ENCODE measurements around the gene TBC1D32. TPM values are rescaled to one million over a fixed set of nuclear protein-coding genes. Genes with fewer than 3 reads are reported as not detected.
A peak's percentile ranks its signal among the peaks of the same experiment; 100 is the strongest.
"Not testable (repeated sequence)": the region's sequence is repeated elsewhere in the genome, so short reads cannot be mapped to it uniquely, and the experiment has no call there.

TBC1D32 gene, protein sequence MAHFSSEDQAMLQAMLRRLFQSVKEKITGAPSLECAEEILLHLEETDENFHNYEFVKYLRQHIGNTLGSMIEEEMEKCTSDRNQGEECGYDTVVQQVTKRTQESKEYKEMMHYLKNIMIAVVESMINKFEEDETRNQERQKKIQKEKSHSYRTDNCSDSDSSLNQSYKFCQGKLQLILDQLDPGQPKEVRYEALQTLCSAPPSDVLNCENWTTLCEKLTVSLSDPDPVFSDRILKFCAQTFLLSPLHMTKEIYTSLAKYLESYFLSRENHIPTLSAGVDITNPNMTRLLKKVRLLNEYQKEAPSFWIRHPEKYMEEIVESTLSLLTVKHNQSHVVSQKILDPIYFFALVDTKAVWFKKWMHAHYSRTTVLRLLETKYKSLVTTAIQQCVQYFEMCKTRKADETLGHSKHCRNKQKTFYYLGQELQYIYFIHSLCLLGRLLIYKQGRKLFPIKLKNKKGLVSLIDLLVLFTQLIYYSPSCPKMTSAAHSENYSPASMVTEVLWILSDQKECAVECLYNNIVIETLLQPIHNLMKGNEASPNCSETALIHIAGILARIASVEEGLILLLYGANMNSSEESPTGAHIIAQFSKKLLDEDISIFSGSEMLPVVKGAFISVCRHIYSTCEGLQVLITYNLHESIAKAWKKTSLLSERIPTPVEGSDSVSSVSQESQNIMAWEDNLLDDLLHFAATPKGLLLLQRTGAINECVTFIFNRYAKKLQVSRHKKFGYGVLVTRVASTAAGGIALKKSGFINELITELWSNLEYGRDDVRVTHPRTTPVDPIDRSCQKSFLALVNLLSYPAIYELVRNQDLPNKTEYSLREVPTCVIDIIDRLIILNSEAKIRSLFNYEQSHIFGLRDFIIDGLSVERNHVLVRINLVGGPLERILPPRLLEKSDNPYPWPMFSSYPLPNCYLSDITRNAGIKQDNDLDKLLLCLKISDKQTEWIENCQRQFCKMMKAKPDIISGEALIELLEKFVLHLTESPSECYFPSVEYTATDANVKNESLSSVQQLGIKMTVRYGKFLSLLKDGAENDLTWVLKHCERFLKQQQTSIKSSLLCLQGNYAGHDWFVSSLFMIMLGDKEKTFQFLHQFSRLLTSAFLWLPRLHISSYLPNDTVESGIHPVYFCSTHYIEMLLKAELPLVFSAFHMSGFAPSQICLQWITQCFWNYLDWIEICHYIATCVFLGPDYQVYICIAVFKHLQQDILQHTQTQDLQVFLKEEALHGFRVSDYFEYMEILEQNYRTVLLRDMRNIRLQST
- 2.1 and 2.3 TPM in 2 replicates for total RNA-seq

DNA sequence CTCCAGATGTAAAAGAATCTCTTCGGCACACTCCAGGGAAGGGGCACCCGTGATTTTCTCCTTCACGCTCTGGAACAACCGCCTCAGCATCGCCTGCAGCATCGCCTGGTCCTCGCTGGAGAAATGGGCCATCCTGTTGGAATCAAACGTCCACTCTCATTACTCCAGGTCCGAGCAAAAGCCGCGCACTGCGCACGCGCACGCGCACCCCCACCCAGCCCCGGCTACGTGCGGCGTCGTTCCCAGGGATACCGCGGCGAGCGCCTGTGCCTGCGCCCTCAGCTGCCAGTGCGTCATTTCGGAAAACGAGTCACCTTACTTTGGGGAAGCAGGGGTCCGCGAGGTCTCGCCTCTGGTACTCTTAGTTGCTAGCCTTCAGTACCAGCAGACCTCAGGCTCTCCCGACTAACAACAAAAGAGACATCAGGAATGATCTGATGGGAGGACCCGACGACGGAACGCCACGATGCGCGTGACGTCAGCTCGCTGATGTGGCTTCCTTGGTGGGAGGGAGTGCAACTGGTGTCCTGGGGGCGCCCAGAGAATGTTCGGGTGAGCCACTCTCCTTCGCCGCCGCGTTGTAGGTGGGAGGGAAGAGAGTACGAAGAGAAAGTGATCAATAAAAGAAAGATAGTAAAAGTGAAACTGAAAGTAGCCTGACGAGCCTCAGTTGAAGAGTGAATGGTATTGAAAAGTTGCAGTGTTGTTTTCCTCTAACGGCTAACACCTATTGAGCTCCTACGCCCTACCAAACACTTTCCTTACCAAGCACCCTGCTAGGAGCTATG, at the start of gene TBC1D32:
TSS of gene TBC1D32 (minus strand) at position 182 of the 788 bp plus-strand sequence. CDS start at position 132, 50 bp downstream.
- peak; percentile 81 to 92 for DNase-seq (ENCODE audit: low read depth in 2 of 2)

DNA sequence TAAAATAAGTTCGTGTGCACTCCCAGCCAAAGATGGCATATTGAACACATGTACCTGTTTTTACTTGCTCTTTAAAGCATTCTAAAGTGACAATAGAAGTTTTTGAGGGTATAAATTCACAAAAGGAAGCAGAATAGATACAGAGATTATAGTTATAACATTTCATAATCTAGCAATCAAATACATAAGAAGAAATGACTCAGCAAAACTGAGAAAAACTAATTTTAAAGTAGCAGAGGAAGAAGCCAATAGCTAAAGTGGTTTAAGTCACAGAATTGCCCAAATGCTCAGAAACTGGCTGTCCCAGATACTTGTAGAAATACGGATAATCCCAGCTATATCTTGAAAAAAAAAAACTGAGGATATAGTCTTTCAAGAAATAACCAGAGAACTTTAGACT, 49.2 kb upstream of the TBC1D32 start:
- DNase-seq (ENCODE audit: low read depth in 2 of 2): no peak

- no peak for DNase-seq (ENCODE audit: low read depth in 2 of 2)
These were observed 48.3 kb upstream of the TBC1D32 start for GRCh38 chr6:121382467-121383121.

- DNase-seq (ENCODE audit: low read depth in 2 of 2): no peak
These were observed 42.1 kb upstream of the TBC1D32 start for GRCh38 chr6:121376411-121376810.

- DNase-seq (ENCODE audit: low read depth in 2 of 2): not testable (repeated sequence)
These were observed 39.9 kb upstream of the TBC1D32 start for GRCh38 chr6:121374219-121374618.

- no peak for DNase-seq (ENCODE audit: low read depth in 2 of 2)
These were observed 31.5 kb upstream of the TBC1D32 start for GRCh38 chr6:121365536-121366521.

DNA sequence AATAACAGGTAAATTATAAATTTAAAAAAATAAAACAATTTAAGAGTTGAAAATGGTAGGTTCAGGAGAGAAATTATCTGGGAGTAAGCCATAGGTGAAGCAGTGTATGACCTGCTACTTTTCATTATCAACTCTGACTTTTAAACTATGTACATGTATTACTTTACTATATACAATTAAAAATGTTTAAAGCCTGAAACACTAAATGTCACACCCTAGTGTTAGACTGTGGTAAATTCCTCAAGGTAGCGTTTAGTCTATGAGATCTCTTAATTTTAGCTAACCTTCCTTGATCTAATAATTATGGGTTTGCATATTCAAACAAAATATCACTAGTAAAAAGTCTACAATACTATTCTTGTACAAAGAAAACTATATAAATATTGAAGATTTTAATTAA, 22.3 kb upstream of the TBC1D32 start:
- DNase-seq (ENCODE audit: low read depth in 2 of 2): no peak

DNA sequence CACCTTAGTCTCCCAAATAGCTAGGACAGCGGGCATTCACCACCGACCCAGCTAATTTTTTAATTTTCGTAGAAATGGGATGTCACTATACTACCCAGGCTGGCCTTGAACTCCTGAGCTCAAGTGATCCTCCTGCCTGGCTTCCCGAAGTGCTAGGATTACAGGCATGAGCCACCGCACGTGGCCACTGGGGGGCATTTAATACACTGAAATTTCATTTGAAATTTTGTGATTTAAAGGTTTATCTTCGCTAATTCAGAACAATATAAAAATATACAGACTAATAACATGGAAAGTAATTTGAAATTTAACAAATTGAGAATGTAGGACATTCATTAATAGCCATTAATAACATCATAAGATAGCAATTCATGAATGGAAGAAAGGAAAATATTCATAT, 20.5 kb upstream of the TBC1D32 start:
- DNase-seq (ENCODE audit: low read depth in 2 of 2): peak in 1 of 2 donors; percentile 6

DNA sequence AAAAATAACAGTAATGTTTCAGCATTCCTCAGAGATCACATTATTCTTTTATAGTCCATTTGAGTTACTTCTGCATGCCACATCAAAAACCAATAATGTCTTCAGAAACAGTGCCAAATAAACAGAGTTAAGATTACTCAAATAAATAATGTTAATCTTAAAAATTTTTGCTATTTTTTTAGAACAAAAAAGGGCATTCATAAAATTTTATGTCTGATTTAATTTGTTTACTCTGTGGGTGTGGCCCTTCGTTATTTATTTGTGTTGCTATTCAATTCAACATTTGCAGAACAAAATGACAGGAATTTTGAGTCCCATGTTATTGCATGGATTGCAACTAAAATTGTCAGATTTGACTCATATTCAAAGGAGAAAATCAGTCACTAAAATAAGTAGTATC, 18.7 kb upstream of the TBC1D32 start:
- no peak for DNase-seq (ENCODE audit: low read depth in 2 of 2)

- DNase-seq (ENCODE audit: low read depth in 2 of 2): no peak
These were observed 17.6 kb upstream of the TBC1D32 start for GRCh38 chr6:121351916-121352315.

- no peak for DNase-seq (ENCODE audit: low read depth in 2 of 2)
These were observed 15.3 kb upstream of the TBC1D32 start for GRCh38 chr6:121349596-121349995.

- no peak for DNase-seq (ENCODE audit: low read depth in 2 of 2)
These were observed 13.2 kb upstream of the TBC1D32 start for GRCh38 chr6:121347484-121347883.

DNA sequence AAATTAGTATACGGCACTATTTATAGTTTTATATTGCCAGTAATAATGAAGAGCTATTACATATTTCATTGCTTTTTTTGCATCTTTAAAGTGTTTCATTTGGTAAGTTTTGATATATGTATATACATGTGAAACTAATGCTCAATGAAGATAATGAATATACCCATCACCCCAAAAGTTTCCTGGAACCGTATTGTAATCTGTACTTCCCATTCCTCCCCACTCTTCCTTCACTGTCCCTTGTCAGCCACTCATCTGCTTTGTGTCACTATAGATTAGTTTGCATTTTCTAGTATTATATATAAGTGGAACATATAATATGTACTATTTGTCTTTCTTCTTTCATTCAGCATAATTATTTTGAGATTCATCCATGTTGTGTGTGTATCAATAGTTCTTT, 10.3 kb upstream of the TBC1D32 start:
- DNase-seq (ENCODE audit: low read depth in 2 of 2): no peak

- no peak for DNase-seq (ENCODE audit: low read depth in 2 of 2)
These were observed 5.5 kb upstream of the TBC1D32 start for GRCh38 chr6:121339639-121340226.

DNA sequence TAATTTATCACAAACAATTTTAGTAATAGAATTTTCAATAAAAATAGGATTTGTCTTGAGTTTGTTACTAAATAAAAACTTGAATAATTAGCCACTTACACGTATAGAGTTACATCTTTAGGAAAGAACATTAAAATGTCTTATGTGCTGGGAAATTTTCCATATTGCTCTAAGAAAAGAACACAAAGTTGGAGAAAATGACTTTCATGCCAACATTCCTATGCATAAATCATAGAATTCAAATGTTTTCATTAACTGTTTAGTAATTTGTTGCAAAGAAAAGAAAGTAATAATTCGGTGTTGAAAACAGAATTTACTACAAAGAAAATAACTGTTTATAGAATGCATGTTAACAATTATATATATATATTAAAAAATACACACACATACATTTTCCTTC, 4.7 kb upstream of the TBC1D32 start:
- DNase-seq (ENCODE audit: low read depth in 2 of 2): no peak

DNA sequence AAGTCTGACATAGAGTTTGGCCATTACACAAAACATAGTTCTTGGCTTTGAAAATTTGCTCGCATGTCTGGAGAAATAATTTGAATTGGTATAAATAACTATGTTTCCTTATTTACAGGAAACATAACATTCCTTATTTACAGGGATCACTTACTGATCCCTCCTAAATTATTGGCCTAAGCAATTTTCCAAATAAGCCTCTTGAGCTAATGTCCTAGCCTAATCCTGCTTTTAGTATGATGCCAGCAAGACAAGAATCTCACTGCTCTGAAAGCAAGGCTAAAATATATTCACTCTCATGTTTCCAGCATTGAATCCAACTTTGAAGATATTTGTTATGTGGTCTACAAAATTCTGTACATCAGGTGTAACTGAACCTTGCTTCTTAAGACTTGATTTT, 4.1 kb upstream of the TBC1D32 start:
- DNase-seq (ENCODE audit: low read depth in 2 of 2): no peak

DNA sequence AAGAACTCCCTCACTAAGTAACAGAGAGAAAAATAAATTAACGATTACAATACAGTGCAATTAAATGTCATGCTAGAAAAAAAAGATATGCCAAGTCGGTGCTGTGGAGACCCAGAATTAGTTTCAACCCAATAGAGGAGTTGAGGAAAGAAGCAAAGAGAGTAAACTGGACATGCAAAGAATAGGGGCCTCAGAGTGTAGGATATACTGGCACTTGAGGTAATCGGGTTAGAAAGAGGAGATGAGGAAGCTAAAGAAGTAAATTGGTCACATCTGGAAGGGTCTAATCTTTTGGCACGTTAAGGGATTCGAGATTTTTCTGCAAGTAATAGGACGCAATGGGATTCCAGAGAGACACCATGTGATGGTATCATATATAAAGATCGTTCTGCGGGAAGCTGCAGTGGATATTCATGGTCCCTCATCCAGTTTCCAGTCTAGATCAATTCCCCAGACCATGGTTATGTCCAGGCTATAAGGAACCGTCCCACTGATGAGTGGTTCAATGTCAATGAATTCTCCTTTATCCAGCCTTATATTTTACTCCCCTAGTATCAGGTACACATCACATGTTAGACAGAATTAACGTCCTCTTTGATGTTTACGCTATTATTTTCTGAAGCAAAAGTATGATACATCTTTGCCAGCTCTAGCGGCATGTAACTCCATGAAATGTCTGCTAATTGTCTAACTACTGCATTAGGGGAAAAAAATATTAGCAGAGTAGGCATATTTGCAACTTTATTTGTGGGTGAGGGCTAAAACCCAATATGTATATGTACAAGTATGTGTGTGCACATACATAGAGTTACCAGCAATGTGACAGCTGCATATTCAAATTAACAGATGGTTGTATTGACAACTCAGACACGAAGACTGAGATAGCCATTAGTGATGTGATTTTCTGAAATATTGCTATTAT, 1.1 kb upstream of the TBC1D32 start:
- no peak for DNase-seq (ENCODE audit: low read depth in 2 of 2)

DNA sequence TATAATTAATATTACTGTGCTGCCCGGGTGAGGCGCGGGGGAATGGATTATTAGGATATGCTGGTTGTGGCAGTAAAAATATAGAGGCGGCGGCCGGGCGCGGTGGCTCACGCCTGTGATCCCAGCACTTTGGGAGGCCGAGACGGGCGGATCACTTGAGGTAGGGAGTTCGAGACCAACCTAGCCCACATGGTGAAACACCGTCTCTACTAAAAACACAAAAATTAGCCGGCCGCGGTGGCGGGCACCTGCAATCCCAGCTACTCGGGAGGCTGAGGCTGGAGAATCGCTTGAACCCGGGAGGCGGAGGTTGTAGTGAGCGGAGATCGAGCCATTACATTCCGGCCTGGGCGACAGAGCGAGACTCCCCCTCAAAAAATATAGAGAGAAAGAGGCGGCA, 586 bp downstream of the TBC1D32 start:
- not testable (repeated sequence) for DNase-seq (ENCODE audit: low read depth in 2 of 2)
